ENCODE measurements around the gene MALSU1.

GRCh38 chr7:23249486-23249885 is 49.7 kb upstream of the MALSU1 start:
- TF ChIP-seq CTCF (IDR thresholded peaks at IDR 0.05; ENCODE audit: borderline replicate concordance, extremely low read depth, low read length, poor library complexity, severe bottlenecking): no peak
- TF ChIP-seq EZH2 (IDR thresholded peaks at IDR 0.05; ENCODE audit: borderline replicate concordance, low read depth, low read length, severe bottlenecking): no peak

Measured in DND-41 (cell line).